Right cardiac atrium (tissue), 5 donors: ENCODE results near the gene C12orf42. TPM values are rescaled to one million over a fixed set of nuclear protein-coding genes. Genes with fewer than 3 reads are reported as not detected.

Experiments used
- ATAC-seq, 2 donors: fragments of 200-7000 bp; cut with Tn5 transposase; one replicate each; pipeline versions ENCODE4 v1.8.0 to v1.9.1; 2020; ENCODE audit warnings: moderate library complexity in 2 of 2, mild to moderate bottlenecking in 1 of 2
- DNase-seq, 3 donors: peaks; one replicate each; pipeline ENCODE4 v3.0.0-alpha.2; 2020
- H3K27ac ChIP-seq: one replicate; pipeline ENCODE4 v1.5.1; 2013; ENCODE audit warnings: mild to moderate bottlenecking, low read length, control low read depth, moderate library complexity
- H3K27me3 ChIP-seq: one replicate; pipeline ENCODE4 v1.6.1; 2013; ENCODE audit not compliant: control insufficient read depth, insufficient read depth
- H3K4me1 ChIP-seq: one replicate; pipeline ENCODE4 v1.6.1; 2013; ENCODE audit warnings: low read length; ENCODE audit not compliant: control insufficient read depth, insufficient read depth
- H3K4me3 ChIP-seq: one replicate; pipeline ENCODE4 v1.5.1; 2013; ENCODE audit warnings: low read length, control low read depth
- H3K9me3 ChIP-seq: one replicate; pipeline ENCODE4 v1.6.1; 2013; ENCODE audit warnings: low read length; ENCODE audit not compliant: control insufficient read depth
- WGBS: extraction: QIAGEN DNeasy Blood & Tissue Kit; methylation state at CpG from one replicate; pipeline ENCODE4 v1.1.7; 2013; 5-methylcytosine and 5-hydroxymethylcytosine counted together
- intact Hi-C, 4 donors: fragments of 100-400 bp; cut with DNase I; formaldehyde crosslinking; loops; one replicate each; pipeline versions ENCODE4 v1.11.0 to v1.14.0; 2022 to 2023
- polyA plus RNA-seq: library from polyadenylated mRNA; stranded (reverse); fragments of 200-250 nt; gene quantifications from one replicate; pipeline ENCODE4 v1.2.3, GENCODE V29; 2013
- total RNA-seq, 4 donors: library from RNA; stranded (reverse); fragmentation: NEBNext Ultra II Directional; extraction: Animal tissue kit (Norgen Biotek cat#: 25700); gene quantifications; one replicate each; pipeline ENCODE4 v1.2.1, GENCODE V29; 2021
- donor health status: healthy with polysubstance abuse.
- donor health status: DM: no; HTN: yes; CAD: no.
- donor health status: DM: no; HTN: no; CAD: no.
- donor health status: DM: no; HTN: yes; CAD: no; lungs with severe emphysema.
- donor health status: DM: yes; HTN: yes; CAD: no.

The C12orf42 gene
- total and polyA plus RNA-seq, 5 donors, result not detected

DNA sequence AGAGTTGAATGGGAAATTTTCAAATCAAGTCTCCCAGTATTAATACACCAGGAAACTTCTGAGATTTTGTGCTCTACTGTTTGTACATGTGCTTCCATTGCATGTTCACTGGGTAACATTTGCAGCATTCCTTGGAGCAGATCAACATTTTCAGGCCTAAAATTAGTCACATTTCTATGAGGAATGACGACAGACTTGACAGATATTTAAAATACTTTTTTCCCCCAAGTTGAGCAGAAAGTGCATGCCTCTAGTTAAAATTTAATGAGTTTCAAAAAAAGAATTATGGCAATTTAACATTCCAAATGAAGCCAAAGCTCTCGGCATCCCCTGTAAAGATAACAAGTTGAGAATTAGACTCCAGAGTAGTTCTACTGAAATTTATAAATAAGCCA is 72.3 kb downstream of the C12orf42 start:
- Histone ChIP-seq H3K4me1 (no peaks in the 10 kb centered on the region), H3K27ac (no peak overlapping the region), H3K4me3 (no peak overlapping the region), H3K27me3 (no peaks in the 10 kb centered on the region), H3K9me3 (no peaks in the 10 kb centered on the region)
- no peak for DNase-seq
- WGBS, result 53% methylated on average over 2 of the region's 2 CpGs
- ATAC-seq, result no peak
- intact Hi-C loops, result no loop called here

DNA sequence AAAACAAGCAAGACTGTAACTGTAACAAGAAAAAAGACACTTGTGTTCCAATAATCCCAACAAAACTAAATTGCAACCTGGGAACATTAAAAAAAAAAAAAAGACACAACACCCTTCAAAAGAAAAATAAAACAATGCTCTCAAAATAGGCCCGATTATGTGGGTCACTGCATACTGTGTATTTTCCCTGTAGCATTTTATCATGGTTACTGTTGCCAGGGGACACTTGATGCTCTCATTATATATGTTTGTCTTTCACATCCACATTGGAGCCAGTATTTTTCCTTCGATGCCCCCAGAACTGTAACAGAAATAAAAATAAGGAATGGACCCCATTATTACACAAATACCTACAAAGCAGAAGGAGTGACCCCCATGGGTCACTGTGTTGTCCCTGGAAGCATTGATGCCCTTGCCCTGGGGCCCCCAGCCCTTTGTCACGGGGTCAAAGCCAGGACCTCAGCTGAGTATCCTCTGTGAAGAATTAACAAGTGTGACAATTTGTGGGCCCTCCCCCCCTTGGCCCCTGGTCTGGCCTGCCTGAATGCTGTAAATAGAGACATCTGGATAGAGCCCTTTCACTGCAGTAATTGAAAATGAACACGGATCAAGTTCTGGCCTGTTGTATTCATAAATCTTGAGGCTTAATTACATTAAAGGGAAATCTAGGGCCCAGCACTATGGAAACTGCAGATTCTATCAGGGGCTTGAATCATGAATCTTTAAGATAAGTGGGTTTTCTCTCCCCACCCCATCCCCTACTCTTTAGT is 72.8 kb downstream of the C12orf42 start:
- ATAC-seq (no peak), DNase-seq (no peak)
- H3K4me3 ChIP-seq, result no peak overlapping the region
- intact Hi-C loops, result no loop called here
- H3K4me1 ChIP-seq, result no peaks in the 10 kb centered on the region
- no peak overlapping the region for H3K27ac ChIP-seq
- WGBS, result 41% methylated on average over 4 of the region's 4 CpGs
- no peaks in the 10 kb centered on the region for H3K27me3 ChIP-seq
- H3K9me3 ChIP-seq, result no peaks in the 10 kb centered on the region

DNA sequence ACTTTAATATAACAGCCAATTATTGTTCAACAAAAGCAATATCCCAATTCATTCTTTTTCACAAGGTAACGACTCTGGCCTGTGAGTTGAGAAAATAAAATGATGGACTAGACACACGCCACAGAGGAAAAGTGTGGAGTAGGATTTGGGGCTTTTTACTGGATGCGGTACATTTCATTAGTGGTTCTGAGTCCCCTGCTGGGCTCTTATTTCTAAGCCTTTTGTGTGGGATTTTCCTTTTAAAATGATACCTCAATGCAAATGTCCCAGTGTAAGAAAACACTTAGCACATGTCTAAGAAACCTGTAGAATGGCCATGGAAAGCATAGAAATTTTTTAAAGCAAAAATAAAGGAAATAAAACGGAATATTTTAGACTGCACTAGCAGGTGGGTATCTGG is 73.4 kb downstream of the C12orf42 start:
- no peaks in the 10 kb centered on the region for H3K4me1 ChIP-seq
- no peak for ATAC-seq
- 64% methylated on average over 4 of the region's 4 CpGs for WGBS
- no peaks in the 10 kb centered on the region for H3K9me3 ChIP-seq
- DNase-seq, result no peak
- intact Hi-C loops, result no loop called here
- H3K27ac ChIP-seq, result no peak overlapping the region
- H3K4me3 ChIP-seq, result no peak overlapping the region
- H3K27me3 ChIP-seq, result no peaks in the 10 kb centered on the region

DNA sequence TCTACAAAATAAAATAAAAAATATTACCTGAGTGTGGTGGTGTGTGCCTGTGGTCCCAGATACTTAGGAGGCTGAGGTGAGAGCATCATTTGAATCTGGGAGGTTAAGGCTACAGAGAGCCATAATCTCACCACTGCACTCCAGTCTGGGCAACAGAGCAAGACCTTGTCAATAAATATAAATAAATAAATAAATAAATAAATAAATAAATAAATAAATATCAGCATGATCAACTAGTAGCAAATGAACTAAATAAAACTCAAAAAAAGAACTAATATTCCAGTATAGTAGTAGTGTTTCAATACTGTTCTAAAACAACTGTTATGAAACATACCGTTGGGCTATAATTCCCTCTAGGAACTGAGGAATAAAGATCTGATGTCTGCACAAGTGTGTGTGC is 74.4 kb downstream of the C12orf42 start:
- Histone ChIP-seq H3K4me1 (no peaks in the 10 kb centered on the region), H3K27ac (no peak overlapping the region), H3K27me3 (no peaks in the 10 kb centered on the region), H3K4me3 (no peak overlapping the region), H3K9me3 (no peaks in the 10 kb centered on the region)
- intact Hi-C loops, result no loop called here
- DNase-seq (no peak), ATAC-seq (no peak)
- 96% methylated on average over 1 of the region's 1 CpG for WGBS

DNA sequence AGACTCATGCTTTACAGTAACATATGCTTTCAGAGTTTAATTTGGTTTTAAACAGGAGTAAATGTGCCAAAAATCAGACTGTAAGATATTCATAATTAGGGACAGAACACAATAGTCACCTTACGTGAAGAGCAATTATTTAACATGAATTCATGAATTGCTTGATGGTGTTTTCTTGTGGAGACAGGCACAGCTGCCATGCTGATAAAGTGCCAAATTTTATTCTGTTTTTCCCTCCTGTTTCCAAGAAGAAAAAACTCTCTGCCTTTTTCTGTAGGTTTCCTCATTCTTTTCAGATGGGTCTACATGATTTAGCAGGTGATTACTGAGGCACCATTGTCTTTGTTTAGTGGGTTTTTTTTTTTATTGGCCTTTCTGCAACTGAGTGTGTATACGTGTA is 80.1 kb downstream of the C12orf42 start:
- H3K4me3 ChIP-seq, result no peak overlapping the region
- H3K27me3 ChIP-seq, result no peaks in the 10 kb centered on the region
- WGBS, result 64% methylated on average over 2 of the region's 2 CpGs
- DNase-seq, result no peak
- no peak overlapping the region for H3K27ac ChIP-seq
- ATAC-seq, result no peak
- H3K4me1 ChIP-seq, result no peaks in the 10 kb centered on the region
- no peaks in the 10 kb centered on the region for H3K9me3 ChIP-seq
- intact Hi-C loops, result no loop called here

DNA sequence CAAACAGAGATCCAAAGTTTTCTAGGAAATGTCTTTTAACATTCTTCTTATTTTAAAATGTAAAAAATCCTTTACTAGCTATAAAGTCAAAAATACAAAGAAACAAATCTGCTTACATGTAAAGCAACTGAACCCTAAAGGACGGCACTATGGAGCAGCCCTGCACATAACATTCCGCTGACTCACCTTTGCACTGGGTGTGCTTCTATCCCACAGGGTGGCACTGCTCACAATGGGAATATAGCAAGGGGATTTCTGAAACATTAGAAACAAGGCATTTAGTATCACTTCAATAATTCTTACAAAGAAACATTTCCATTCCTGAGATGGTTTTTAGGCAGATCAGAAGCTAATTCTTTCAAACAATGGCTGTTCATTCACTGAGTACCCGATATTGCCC is 94.3 kb downstream of the C12orf42 start:
- ATAC-seq (no peak), DNase-seq (no peak)
- H3K9me3 ChIP-seq, result no peaks in the 10 kb centered on the region
- no peaks in the 10 kb centered on the region for H3K4me1 ChIP-seq
- H3K27me3 ChIP-seq, result no peaks in the 10 kb centered on the region
- H3K4me3 ChIP-seq, result no peak overlapping the region
- WGBS, result 75% methylated on average over 3 of the region's 3 CpGs
- intact Hi-C loops, result no loop called here
- H3K27ac ChIP-seq, result no peak overlapping the region

DNA sequence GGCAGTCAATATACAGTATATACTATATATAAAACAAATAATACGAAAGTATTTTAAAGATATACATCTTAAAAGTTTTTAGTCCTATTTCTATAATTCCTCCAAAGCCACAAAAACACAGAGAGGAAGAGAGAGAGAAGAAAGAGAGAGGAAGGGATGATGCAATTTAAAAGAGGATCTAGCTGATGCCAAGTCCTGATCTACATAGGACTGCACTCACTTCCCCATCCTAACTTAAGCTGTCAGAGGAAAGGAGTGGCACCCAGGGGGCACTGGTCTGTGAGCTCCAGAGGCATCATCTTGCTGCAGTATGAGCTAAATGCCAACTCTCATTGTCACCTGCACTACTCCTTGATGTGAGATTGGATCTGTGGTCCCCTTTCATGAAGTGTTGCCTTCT is 95.8 kb downstream of the C12orf42 start:
- DNase-seq (no peak), ATAC-seq (no peak)
- H3K27me3 ChIP-seq, result no peaks in the 10 kb centered on the region
- no peak overlapping the region for H3K27ac ChIP-seq
- H3K4me3 ChIP-seq, result no peak overlapping the region
- 75% methylated on average over 1 of the region's 1 CpG for WGBS
- no peaks in the 10 kb centered on the region for H3K9me3 ChIP-seq
- H3K4me1 ChIP-seq, result no peaks in the 10 kb centered on the region
- intact Hi-C loops, result no loop called here

DNA sequence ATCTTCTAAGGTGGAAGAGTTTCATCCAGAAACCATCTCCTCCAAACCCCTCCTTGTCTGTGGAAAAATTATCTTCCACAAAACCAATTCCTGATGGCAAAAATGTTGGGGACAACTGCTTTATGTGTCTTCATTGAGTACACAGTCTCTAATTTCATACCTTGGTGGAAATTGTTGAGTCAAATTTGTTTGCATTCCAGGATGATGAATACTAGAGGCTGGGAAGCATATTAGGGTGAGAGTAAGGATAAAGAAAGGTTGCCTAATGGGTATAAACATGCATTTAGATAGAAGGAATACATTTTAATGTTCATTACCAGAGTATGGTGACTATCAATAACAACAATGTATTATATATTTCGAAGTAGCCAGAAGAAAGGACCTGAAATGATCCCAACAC is 98.2 kb downstream of the C12orf42 start:
- no peak overlapping the region for H3K27ac ChIP-seq
- intact Hi-C loops, result no loop called here
- H3K9me3 ChIP-seq, result no peaks in the 10 kb centered on the region
- H3K27me3 ChIP-seq, result no peaks in the 10 kb centered on the region
- DNase-seq, result no peak
- WGBS, result 0% methylated on average over 1 of the region's 1 CpG
- H3K4me3 ChIP-seq, result no peak overlapping the region
- no peak for ATAC-seq
- H3K4me1 ChIP-seq, result no peaks in the 10 kb centered on the region

DNA sequence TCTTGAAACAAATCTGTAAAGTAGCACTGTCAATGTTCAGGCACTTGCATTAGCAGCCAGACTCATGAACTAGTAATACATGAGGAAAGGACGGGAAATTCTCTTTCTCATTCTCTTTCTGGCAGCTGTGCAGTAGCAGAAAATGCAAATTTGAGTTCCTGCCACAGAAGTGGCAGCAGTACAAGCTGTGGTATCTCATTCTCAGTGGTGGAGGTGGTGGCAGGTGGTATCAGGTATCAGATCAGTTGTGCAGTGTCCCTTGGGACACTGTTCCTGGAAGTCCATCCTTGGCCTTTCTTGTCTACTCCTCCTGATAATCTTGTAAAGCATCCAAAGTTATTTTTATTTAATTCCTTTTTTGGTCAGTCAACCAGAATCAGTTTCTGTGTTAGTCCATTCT is 103.0 kb downstream of the C12orf42 start:
- ATAC-seq (no peak), DNase-seq (no peak)
- no peak overlapping the region for H3K4me3 ChIP-seq
- intact Hi-C loops, result no loop called here
- no peaks in the 10 kb centered on the region for H3K4me1 ChIP-seq
- no peaks in the 10 kb centered on the region for H3K9me3 ChIP-seq
- no peaks in the 10 kb centered on the region for H3K27me3 ChIP-seq
- 66% methylated on average over 1 of the region's 1 CpG for WGBS
- H3K27ac ChIP-seq, result no peak overlapping the region

DNA sequence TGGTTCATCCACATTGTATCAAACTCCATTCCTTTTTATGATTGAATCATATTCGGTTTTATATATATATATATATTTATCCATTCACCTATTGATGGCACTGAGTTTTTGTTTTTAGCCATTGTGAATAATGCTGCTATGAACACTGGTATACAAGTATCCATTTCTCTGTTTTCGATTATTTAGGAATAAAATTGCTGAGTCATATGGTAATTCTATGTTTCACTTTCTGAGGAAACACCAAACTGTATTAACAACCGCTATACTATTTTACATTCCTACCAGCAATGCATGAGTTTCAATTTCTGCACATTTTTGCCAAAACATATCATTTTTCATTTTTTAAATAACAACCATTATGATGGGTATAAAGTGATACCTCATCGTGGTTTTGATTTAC is 104.7 kb downstream of the C12orf42 start:
- 84% methylated on average over 4 of the region's 4 CpGs for WGBS
- Histone ChIP-seq H3K4me3 (no peak overlapping the region), H3K4me1 (no peaks in the 10 kb centered on the region), H3K27ac (no peak overlapping the region), H3K27me3 (no peaks in the 10 kb centered on the region), H3K9me3 (no peaks in the 10 kb centered on the region)
- DNase-seq (no peak), ATAC-seq (no peak)
- intact Hi-C loops, result no loop called here

DNA sequence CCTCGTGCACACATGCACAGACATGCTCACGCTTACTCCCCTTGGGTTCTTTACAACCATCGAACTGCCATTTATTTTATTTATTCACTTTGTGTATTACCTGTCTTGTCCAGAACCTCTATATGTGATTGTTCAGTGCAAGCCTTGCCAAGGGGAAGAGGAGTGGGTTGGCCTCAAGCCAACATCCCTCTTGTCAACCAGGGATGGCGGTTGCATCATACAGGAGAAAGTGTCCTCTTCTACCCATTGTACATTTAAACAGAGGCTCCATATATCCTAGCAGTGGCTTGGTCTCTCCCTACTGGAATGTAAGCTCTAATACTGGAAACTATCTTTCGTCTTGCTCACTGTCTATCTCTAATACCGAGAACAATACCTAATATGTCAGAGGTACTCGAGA is 108.4 kb downstream of the C12orf42 start:
- Histone ChIP-seq H3K9me3 (no peaks in the 10 kb centered on the region), H3K4me1 (no peaks in the 10 kb centered on the region), H3K4me3 (no peak overlapping the region), H3K27ac (no peak overlapping the region), H3K27me3 (no peaks in the 10 kb centered on the region)
- peak in 1 of 3 donors; percentile 28 for DNase-seq
- WGBS, result 88% methylated on average over 7 of the region's 7 CpGs
- ATAC-seq, result no peak
- intact Hi-C loops, result no loop called here

DNA sequence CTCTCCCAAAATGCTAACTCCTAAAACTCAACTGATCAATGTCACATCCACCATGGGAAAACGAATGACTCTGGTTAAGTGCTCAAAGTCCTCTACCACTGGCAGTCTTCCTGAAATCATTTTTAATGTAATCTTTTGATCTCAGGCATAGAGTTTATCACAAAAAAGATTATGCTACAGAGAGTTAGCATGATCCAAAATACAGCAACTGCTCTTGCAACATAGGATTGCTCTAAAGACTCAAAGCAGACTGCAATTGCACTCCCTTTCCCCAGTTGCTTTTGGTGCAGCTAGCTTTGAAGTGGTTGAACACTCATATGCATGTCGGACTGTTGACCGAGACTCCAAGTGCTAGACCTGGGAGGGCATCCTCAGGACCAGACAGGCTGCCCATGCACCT is 109.3 kb downstream of the C12orf42 start:
- WGBS, result 75% methylated on average over 3 of the region's 3 CpGs
- intact Hi-C loops, result no loop called here
- no peak for ATAC-seq

More for the DNA sequence above, 109.3 kb downstream of the C12orf42 start:
- H3K4me3 ChIP-seq, result no peak overlapping the region
- H3K27ac ChIP-seq, result no peak overlapping the region
- no peak for DNase-seq
- H3K27me3 ChIP-seq, result no peaks in the 10 kb centered on the region
- no peaks in the 10 kb centered on the region for H3K4me1 ChIP-seq
- H3K9me3 ChIP-seq, result no peaks in the 10 kb centered on the region
